HG03378 (cell line): Measurements from ENCODE around the gene DERL2.

Source experiments
- ATAC-seq: cut with Tn5 transposase; IDR thresholded peaks from one replicate; pipeline ENCODE4 v1.9.1; 2021; ENCODE audit warnings: mild to moderate bottlenecking, moderate library complexity; ENCODE audit not compliant: unreplicated experiment

DERL2 gene

GRCh38 chr17:5502552-5502951 is 16.6 kb upstream of the DERL2 start:
- ATAC-seq: no peak

- no peak for ATAC-seq
Observed at GRCh38 chr17:5501685-5502084, 15.7 kb upstream of the DERL2 start.

- ATAC-seq: no peak
Observed at GRCh38 chr17:5500589-5501391, 14.8 kb upstream of the DERL2 start.

GRCh38 chr17:5500247-5500588 is 14.2 kb upstream of the DERL2 start:
- no peak for ATAC-seq

- ATAC-seq: no peak
Observed at GRCh38 chr17:5499476-5500231, 13.7 kb upstream of the DERL2 start.

- ATAC-seq: no peak
Observed at GRCh38 chr17:5492970-5493369, 7.0 kb upstream of the DERL2 start.

- ATAC-seq: no peak
Observed at GRCh38 chr17:5488752-5489151, 2.8 kb upstream of the DERL2 start.

GRCh38 chr17:5486206-5487124 is 487 bp upstream of the DERL2 start, which contains the start of gene MIS12:
Gene MIS12 (plus strand): TSS chr17:5486566. CDS start chr17:5488863, 2,297 bp downstream.
- ATAC-seq: peak; percentile 73

GRCh38 chr17:5481451-5481850 is 4.5 kb downstream of the DERL2 start:
- no peak for ATAC-seq

GRCh38 chr17:5480962-5481361 is 5.0 kb downstream of the DERL2 start:
- no peak for ATAC-seq

GRCh38 chr17:5478992-5479391 is 7.0 kb downstream of the DERL2 start:
- no peak for ATAC-seq

- no peak for ATAC-seq
Observed at GRCh38 chr17:5473906-5474305, 12.1 kb downstream of the DERL2 start.

- no peak for ATAC-seq
Observed at GRCh38 chr17:5472511-5472910, 13.5 kb downstream of the DERL2 start.

GRCh38 chr17:5468075-5468473 is 17.9 kb downstream of the DERL2 start:
- no peak for ATAC-seq

GRCh38 chr17:5467416-5467815 is 18.6 kb downstream of the DERL2 start:
- ATAC-seq: no peak

GRCh38 chr17:5466295-5466694 is 19.7 kb downstream of the DERL2 start:
- no peak for ATAC-seq

GRCh38 chr17:5464717-5465507 is 21.1 kb downstream of the DERL2 start:
- ATAC-seq: no peak

GRCh38 chr17:5446786-5447185 is 39.2 kb downstream of the DERL2 start:
- ATAC-seq: no peak

- no peak for ATAC-seq
Observed at GRCh38 chr17:5444209-5444608, 41.8 kb downstream of the DERL2 start.

GRCh38 chr17:5443728-5444127 is 42.2 kb downstream of the DERL2 start:
- ATAC-seq: no peak

- ATAC-seq: no peak
Observed at GRCh38 chr17:5439446-5439764, 46.6 kb downstream of the DERL2 start.
